HCT116 (cell line): ENCODE measurements around the gene MINK1. TPM values are rescaled to one million over a fixed set of nuclear protein-coding genes. Genes with fewer than 3 reads are reported as not detected.

Experiments
- CBX3 ChIP-seq: IDR thresholded peaks from 2 replicates; pipeline ENCODE4 v1.6.1; 2012; ENCODE audit warnings: low read depth
- CEBPB ChIP-seq: IDR thresholded peaks from 2 replicates; pipeline ENCODE4 v1.6.1; 2012; ENCODE audit warnings: low read depth
- EGR1 ChIP-seq: IDR thresholded peaks from 2 replicates; pipeline ENCODE4 v1.6.1; 2012; ENCODE audit warnings: low read depth
- ELF1 ChIP-seq: IDR thresholded peaks from 2 replicates; pipeline ENCODE4 v1.6.1; 2012; ENCODE audit warnings: low read depth, borderline replicate concordance
- JUND ChIP-seq: IDR thresholded peaks from 2 replicates; pipeline ENCODE4 v1.6.1; 2012
- POLR2A ChIP-seq: IDR thresholded peaks from 2 replicates; pipeline ENCODE4 v1.7.0; 2011; ENCODE audit warnings: borderline replicate concordance; ENCODE audit not compliant: insufficient read depth, insufficient read length; ENCODE audit errors: extremely low read depth
- POLR2AphosphoS5 ChIP-seq: IDR thresholded peaks from 2 replicates; pipeline ENCODE4 v1.6.1; 2011; ENCODE audit warnings: mild to moderate bottlenecking, low read depth, low read length, moderate library complexity
- RAD21 ChIP-seq: IDR thresholded peaks from 2 replicates; pipeline ENCODE4 v1.6.1; 2012; ENCODE audit warnings: low read depth, mild to moderate bottlenecking
- SIN3A ChIP-seq: IDR thresholded peaks from 2 replicates; pipeline ENCODE4 v1.6.1; 2012; ENCODE audit warnings: low read depth
- YY1 ChIP-seq: IDR thresholded peaks from 2 replicates; pipeline ENCODE4 v1.6.1; 2011; ENCODE audit warnings: low read length, low read depth, moderate library complexity, mild to moderate bottlenecking; ENCODE audit not compliant: insufficient replicate concordance; ENCODE audit errors: extremely low read depth
- ZFX ChIP-seq: fragments of 450-650 bp; IDR thresholded peaks from 2 replicates; pipeline ENCODE4 v1.6.1; 2017
- ZNF274 ChIP-seq: fragments of 200-500 bp; sonication (Bioruptor generic); IDR thresholded peaks from 2 replicates; pipeline ENCODE4 v1.6.1; 2014; ENCODE audit warnings: mild to moderate bottlenecking, low read depth, low read length, inconsistent platforms
- total RNA-seq: library from RNA; stranded (reverse); gene quantifications from one replicate; pipeline ENCODE4 v1.2.1, GENCODE V29; 2021; ENCODE audit not compliant: unreplicated experiment
- TF ChIP-seq, protein P1 (sequence below): IDR thresholded peaks from 2 replicates; pipeline ENCODE4 v1.6.1; 2012
- TF ChIP-seq, protein P2 (sequence below): IDR thresholded peaks from 2 replicates; pipeline ENCODE4 v1.6.1; 2012
- TF ChIP-seq, protein P3 (sequence below): IDR thresholded peaks from 2 replicates; pipeline ENCODE4 v1.6.1; 2011; ENCODE audit warnings: mild to moderate bottlenecking, low read length, moderate library complexity; ENCODE audit not compliant: insufficient replicate concordance; ENCODE audit errors: extremely low read depth

The MINK1 gene
- total RNA-seq, 1 experiment from 2014 or later, result 85.2 TPM

DNA sequence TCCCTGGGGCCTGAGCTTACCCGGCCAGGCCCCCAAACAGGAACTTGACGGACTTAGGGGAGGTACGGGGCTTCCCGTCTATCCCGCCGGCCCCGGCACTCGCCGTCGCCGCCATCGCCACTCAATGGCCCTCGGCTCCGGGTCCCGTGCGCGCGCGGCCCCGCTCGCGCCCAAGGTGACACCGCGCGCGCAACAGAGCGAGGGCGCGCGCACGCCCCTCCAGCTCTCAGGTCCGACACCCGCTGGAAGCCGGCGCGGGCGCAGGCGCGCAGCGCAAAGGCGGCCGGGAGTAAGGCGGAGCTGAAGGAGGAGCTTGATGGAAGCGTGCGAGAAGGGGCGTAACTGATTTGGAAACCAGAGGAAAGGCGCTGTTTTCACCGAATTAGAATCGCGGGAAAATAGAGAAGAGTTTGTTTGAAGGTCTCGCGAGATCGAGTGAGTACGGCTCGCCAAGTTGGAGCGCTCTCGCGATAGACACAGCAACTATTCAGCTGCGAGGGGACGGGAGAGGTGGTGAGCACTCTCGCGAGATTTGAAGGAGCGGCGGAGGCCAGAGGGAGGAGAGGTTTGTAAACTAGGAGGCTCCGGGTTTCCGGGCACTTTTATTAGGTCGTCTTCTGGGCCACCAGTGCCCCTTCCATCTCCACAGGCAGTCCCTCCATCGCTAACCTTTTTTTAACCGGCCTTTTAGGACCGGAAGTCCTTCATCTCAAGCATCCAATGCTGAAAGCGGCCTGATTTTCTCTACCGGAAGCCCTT, 106.8 kb downstream of the MINK1 start, which contains the start of the genes RNF167 and SLC25A11 (continued):
- no peak for TF ChIP-seq CEBPB
- TF ChIP-seq, protein P1, sequence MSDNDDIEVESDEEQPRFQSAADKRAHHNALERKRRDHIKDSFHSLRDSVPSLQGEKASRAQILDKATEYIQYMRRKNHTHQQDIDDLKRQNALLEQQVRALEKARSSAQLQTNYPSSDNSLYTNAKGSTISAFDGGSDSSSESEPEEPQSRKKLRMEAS, result no peak; the same call in none of the 2 replicates
- peak; percentile 83 for TF ChIP-seq SIN3A
- TF ChIP-seq EGR1, result no peak
- TF ChIP-seq, protein P2, sequence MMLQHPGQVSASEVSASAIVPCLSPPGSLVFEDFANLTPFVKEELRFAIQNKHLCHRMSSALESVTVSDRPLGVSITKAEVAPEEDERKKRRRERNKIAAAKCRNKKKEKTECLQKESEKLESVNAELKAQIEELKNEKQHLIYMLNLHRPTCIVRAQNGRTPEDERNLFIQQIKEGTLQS, result no peak
- no peak for TF ChIP-seq ELF1
- TF ChIP-seq, protein P3, sequence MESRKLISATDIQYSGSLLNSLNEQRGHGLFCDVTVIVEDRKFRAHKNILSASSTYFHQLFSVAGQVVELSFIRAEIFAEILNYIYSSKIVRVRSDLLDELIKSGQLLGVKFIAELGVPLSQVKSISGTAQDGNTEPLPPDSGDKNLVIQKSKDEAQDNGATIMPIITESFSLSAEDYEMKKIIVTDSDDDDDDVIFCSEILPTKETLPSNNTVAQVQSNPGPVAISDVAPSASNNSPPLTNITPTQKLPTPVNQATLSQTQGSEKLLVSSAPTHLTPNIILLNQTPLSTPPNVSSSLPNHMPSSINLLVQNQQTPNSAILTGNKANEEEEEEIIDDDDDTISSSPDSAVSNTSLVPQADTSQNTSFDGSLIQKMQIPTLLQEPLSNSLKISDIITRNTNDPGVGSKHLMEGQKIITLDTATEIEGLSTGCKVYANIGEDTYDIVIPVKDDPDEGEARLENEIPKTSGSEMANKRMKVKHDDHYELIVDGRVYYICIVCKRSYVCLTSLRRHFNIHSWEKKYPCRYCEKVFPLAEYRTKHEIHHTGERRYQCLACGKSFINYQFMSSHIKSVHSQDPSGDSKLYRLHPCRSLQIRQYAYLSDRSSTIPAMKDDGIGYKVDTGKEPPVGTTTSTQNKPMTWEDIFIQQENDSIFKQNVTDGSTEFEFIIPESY, result peak; percentile 100
- no peak for TF ChIP-seq CBX3
- peak; percentile 77 for TF ChIP-seq YY1
- TF ChIP-seq JUND, result no peak
- no peak for TF ChIP-seq ZNF274
- no peak for TF ChIP-seq ZFX
- TF ChIP-seq RAD21, result no peak
- TF ChIP-seq POLR2AphosphoS5, result peak; percentile 84
- TF ChIP-seq POLR2A, result peak; percentile 91
